ENCODE measurements around the gene NACC2.

GRCh38 chr9:136110082-136111061 is 15.3 kb upstream of the NACC2 start:
- TF ChIP-seq CTCF (IDR thresholded peaks at IDR 0.05) (no peak), EP300 (IDR thresholded peaks at IDR 0.05; ENCODE audit: borderline replicate concordance in 1 of 2, low read depth in 1 of 2, low read length in 1 of 2) (no peak), FOXM1 (IDR thresholded peaks at IDR 0.05; ENCODE audit: low read depth) (no peak)
